HepG2 (cell line): ENCODE data around the gene NEUROD6. TPM values are rescaled to one million over a fixed set of nuclear protein-coding genes. Genes with fewer than 3 reads are reported as not detected.

ENCODE experiments used
- ATAC-seq: fragments of 200-7000 bp; cut with Tn5 transposase; 3 replicates; pipeline ENCODE4 v1.9.1; 2020; ENCODE audit warnings: mild to moderate bottlenecking, moderate library complexity
- BruUV-seq: library from RNA; stranded (reverse); fragments of 400-500 nt; replicated peaks from 2 replicates; lab custom pipeline; 2021; lab: Mats Ljungman, UMichigan
- CTCF ChIA-PET: fragments of 300-600 bp; formaldehyde crosslinking; extraction: SDS; loops from one replicate; lab custom pipeline; 2021; ENCODE audit warnings: low total read pairs, inconsistent platforms, low intra/inter-chr PET ratio; lab: Yijun Ruan, JAX
- POLR2A ChIA-PET: fragments of 350-600 bp; sonication (Branson Sonifier 250); formaldehyde crosslinking; loops from one replicate; lab custom pipeline; 2020; ENCODE audit warnings: antibody characterized with exemption, inconsistent platforms; lab: Yijun Ruan, JAX
- DNase-seq: peaks from one replicate; pipeline ENCODE4 v3.0.0-alpha.2; 2015; ENCODE audit warnings: low spot score
- FAIRE-seq: peaks from 3 replicates; lab custom pipeline; 2011; peaks lifted over from hg19 to GRCh38; lab: Jason Lieb, UNC
- H2AFZ ChIP-seq: one replicate; pipeline ENCODE4 v1.6.1; 2011; ENCODE audit warnings: low read length, inconsistent platforms
- H3K27ac ChIP-seq: fragments of 300-600 bp; 3 replicates; pipeline ENCODE4 v1.8.0; 2011; ENCODE audit warnings: mixed run types, mild to moderate bottlenecking, mixed read lengths, low read length, inconsistent platforms; ENCODE audit not compliant: insufficient read depth; ENCODE audit errors: extremely low read length
- H3K27me3 ChIP-seq, 2 experiments: fragments of 200-600 bp in 1 of 2; 2 replicates in 1 of 2; 3 replicates in 1 of 2; pipeline versions ENCODE4 v1.6.0 to v1.8.0; 2011; ENCODE audit warnings: low read length in 2 of 2, mild to moderate bottlenecking in 2 of 2, moderate library complexity in 2 of 2, inconsistent platforms in 1 of 2; ENCODE audit not compliant: insufficient read depth in 2 of 2, control insufficient read depth in 1 of 2
- H3K36me3 ChIP-seq, 2 experiments: fragments of 200-600 bp in 1 of 2; replicated peaks in 1 of 2; 2 replicates in 1 of 2; 3 replicates in 1 of 2; pipeline versions ENCODE4 v1.5.1 to v1.8.0; 2011; ENCODE audit warnings: low read length in 2 of 2, inconsistent platforms in 1 of 2; ENCODE audit not compliant: insufficient read depth in 2 of 2, control insufficient read depth in 1 of 2
- H3K4me1 ChIP-seq: 2 replicates; pipeline ENCODE4 v1.5.1; 2012; ENCODE audit warnings: low read length, inconsistent platforms; ENCODE audit not compliant: insufficient read depth
- H3K4me2 ChIP-seq: 2 replicates; pipeline ENCODE4 v1.6.0; 2011; ENCODE audit warnings: low read depth, low read length, inconsistent platforms
- H3K4me3 ChIP-seq, 3 experiments: fragments of 200-600 bp in 1 of 3; sonication (generic), shearing (Covaris generic) in 1 of 3; replicated peaks in 1 of 3; 2 replicates each; pipeline ENCODE4 v1.5.1; 2011 to 2016; ENCODE audit warnings: low read length in 3 of 3, inconsistent platforms in 2 of 3, low read depth in 2 of 3, mild to moderate bottlenecking in 2 of 3, control low read depth in 1 of 3, mixed read lengths in 1 of 3; ENCODE audit not compliant: insufficient read depth in 1 of 3
- H3K79me2 ChIP-seq: one replicate; pipeline ENCODE4 v1.6.1; 2011; ENCODE audit warnings: low read length, inconsistent platforms; ENCODE audit not compliant: insufficient read depth
- H3K9ac ChIP-seq: 2 replicates; pipeline ENCODE4 v1.6.0; 2011; ENCODE audit warnings: mild to moderate bottlenecking, low read depth, low read length, inconsistent platforms; ENCODE audit not compliant: insufficient read depth
- H3K9me3 ChIP-seq: 2 replicates; pipeline ENCODE4 v1.5.1; 2012; ENCODE audit warnings: mild to moderate bottlenecking, low read length
- H4K20me1 ChIP-seq: 2 replicates; pipeline ENCODE4 v1.6.0; 2011; ENCODE audit warnings: inconsistent platforms, mild to moderate bottlenecking, low read length, moderate library complexity; ENCODE audit not compliant: insufficient read depth
- BRD4 ChIP-seq: sonication (generic); formaldehyde crosslinking; IDR thresholded peaks from 2 replicates; pipeline ENCODE4 v1.4.0; 2020; ENCODE audit warnings: missing genetic modification reagents
- CEBPB ChIP-seq: IDR thresholded peaks from 2 replicates; pipeline ENCODE4 v1.6.1; 2011; ENCODE audit warnings: low read depth, low read length, improper control_type of control experiment, borderline replicate concordance
- CHD2 ChIP-seq: IDR thresholded peaks from 2 replicates; pipeline ENCODE4 v1.6.1; 2011; ENCODE audit warnings: low read depth, low read length, improper control_type of control experiment
- CREM ChIP-seq, 2 experiments: sonication (generic) in 1 of 2; formaldehyde crosslinking in 1 of 2; IDR thresholded peaks; 2 replicates each; pipeline versions ENCODE4 v1.4.0 to v1.6.1; 2016 to 2020; ENCODE audit warnings: antibody characterized with exemption in 1 of 2, mild to moderate bottlenecking in 1 of 2, missing genetic modification reagents in 1 of 2
- FOXO1 ChIP-seq: sonication (generic); formaldehyde crosslinking; IDR thresholded peaks from 2 replicates; pipeline ENCODE4 v1.4.0; 2020; ENCODE audit warnings: missing genetic modification reagents
- NFIB ChIP-seq: sonication (generic); formaldehyde crosslinking; IDR thresholded peaks from 2 replicates; pipeline ENCODE4 v1.9.0; 2021; ENCODE audit warnings: missing genetic modification reagents, mild to moderate bottlenecking, borderline replicate concordance
- RBAK ChIP-seq: sonication (generic); formaldehyde crosslinking; IDR thresholded peaks from 2 replicates; pipeline ENCODE4 v1.5.1; 2020; ENCODE audit warnings: mild to moderate bottlenecking, missing genetic modification reagents
- RELA ChIP-seq: sonication (generic); formaldehyde crosslinking; IDR thresholded peaks from 2 replicates; pipeline ENCODE4 v1.4.0; 2020; ENCODE audit warnings: missing genetic modification reagents
- SOX6 ChIP-seq, 2 experiments: fragments of 450-650 bp in 1 of 2; sonication (generic) in 1 of 2; formaldehyde crosslinking in 1 of 2; IDR thresholded peaks; 2 replicates each; pipeline versions ENCODE4 v1.4.0 to v1.6.1; 2017 to 2020; ENCODE audit warnings: antibody characterized with exemption in 1 of 2, mild to moderate bottlenecking in 1 of 2, missing genetic modification reagents in 1 of 2
- ZNF501 ChIP-seq: sonication (generic); formaldehyde crosslinking; IDR thresholded peaks from 2 replicates; pipeline ENCODE4 v1.5.1; 2020; ENCODE audit warnings: mild to moderate bottlenecking, moderate library complexity, missing genetic modification reagents
- ZNF557 ChIP-seq: sonication (generic); formaldehyde crosslinking; IDR thresholded peaks from 2 replicates; pipeline ENCODE4 v1.4.0; 2020; ENCODE audit warnings: missing genetic modification reagents
- WGBS: methylation state at CpG from one replicate; pipeline ENCODE4 v1.1.6; 2017; ENCODE audit warnings: low lambda C conversion rate; 5-methylcytosine and 5-hydroxymethylcytosine counted together
- in situ Hi-C: cut with HindIII; loops from 2 replicates; pipeline ENCODE4 v1.10.0; 2017; ENCODE audit warnings: low pct_unique_long_range_greater_than_20kb; ENCODE audit not compliant: extremely low pct_ligation_motif_present
- intact Hi-C: fragments of 100-400 bp; cut with micrococcal nuclease; formaldehyde crosslinking; loops from one replicate; pipeline ENCODE4 v1.10.0; 2022; ENCODE audit not compliant: unreplicated experiment
- polyA plus RNA-seq, 8 experiments: library from polyadenylated mRNA; depleted of rRNA in 3 of 8; stranded (reverse) in 7 of 8; unstranded in 1 of 8; fragments of >200 nt; fragmentation: Illumina TruSeq in 4 of 8; extraction: Trizol in 4 of 8; gene quantifications; 2 replicates each; pipeline versions ENCODE4 v1.2.1 to v1.2.3, GENCODE V29; 2011 to 2016; ENCODE audit warnings: low read depth in 4 of 8, missing spikeins in 1 of 8, mixed read lengths in 1 of 8; ENCODE audit not compliant: insufficient read depth in 1 of 8
- total RNA-seq, 5 experiments: library from RNA; depleted of rRNA; stranded (reverse); fragments of >200 nt; fragmentation: Illumina TruSeq; extraction: Trizol; gene quantifications; 2 replicates each; pipeline ENCODE4 v1.2.3, GENCODE V29; 2016; ENCODE audit warnings: low read depth in 1 of 5
- TF ChIP-seq, protein P1 (sequence below): sonication (generic); formaldehyde crosslinking; IDR thresholded peaks from 2 replicates; pipeline ENCODE4 v1.8.1; 2022; ENCODE audit warnings: mild to moderate bottlenecking, missing genetic modification reagents
- TF ChIP-seq, protein P2 (sequence below): sonication (generic); formaldehyde crosslinking; IDR thresholded peaks from 2 replicates; pipeline ENCODE4 v1.8.1; 2023; ENCODE audit warnings: missing genetic modification reagents, inconsistent platforms, borderline replicate concordance
- TF ChIP-seq, protein P3 (sequence below): sonication (generic); formaldehyde crosslinking; IDR thresholded peaks from 2 replicates; pipeline ENCODE4 v1.4.0; 2020; ENCODE audit warnings: missing genetic modification reagents
- TF ChIP-seq, protein P4 (sequence below): sonication (generic); formaldehyde crosslinking; IDR thresholded peaks from 2 replicates; pipeline ENCODE4 v1.4.0; 2020; ENCODE audit warnings: missing genetic modification reagents

The NEUROD6 gene
- total and polyA plus RNA-seq, 2 of the 13 experiments (the other 11 are each of a cell fraction or from before 2014, with no cell fraction given): not detected

DNA sequence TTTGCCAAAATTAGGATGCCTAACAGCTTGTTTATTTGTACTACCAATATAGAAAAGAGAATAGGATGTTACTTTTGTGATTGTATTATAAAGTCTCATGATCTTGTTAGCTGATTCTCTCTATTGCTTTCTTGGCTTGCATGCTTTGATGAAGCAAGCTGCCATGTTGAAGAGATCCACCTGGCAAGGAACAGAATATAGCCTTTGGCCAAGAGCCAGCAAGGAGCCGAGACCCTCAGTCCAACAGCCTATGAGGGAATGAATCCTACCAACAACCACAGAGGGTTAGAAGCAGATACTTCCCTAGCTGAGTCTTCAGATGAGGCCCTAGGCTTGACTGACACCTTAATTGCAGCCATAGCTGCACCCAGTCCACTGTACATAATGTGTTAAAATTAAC lies 41.2 kb downstream of the NEUROD6 start (continued):
- TF ChIP-seq SOX6 (IDR thresholded peaks at IDR 0.05) (no peak), SOX6 (CRISPR knock-in tag; IDR thresholded peaks at IDR 0.05) (no peak), ZNF557 (no peak)

DNA sequence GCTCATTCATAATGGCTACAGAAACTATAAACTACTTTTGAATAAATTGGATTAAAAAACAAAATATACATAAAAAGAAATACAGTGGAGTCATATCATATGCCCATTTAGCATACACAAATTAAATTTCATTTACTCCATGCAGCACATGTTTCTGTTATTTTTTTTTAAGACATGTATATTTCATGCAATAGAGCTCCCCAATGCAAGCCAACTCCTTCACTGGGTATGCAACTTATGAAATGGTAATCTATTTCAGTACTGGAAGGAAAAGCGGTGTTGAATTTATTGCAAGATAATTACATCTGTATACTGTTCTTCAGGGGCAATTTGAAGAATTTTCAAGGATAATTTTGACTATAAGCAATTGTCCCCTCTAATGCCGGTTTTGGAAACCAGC lies 49.9 kb downstream of the NEUROD6 start:
- DNase-seq (no peak), FAIRE-seq (no peak)
- no peak overlapping the region for H3K4me3 ChIP-seq
- CTCF ChIA-PET: no interaction called here
- 1% methylated on average over 2 of the region's 2 CpGs for WGBS
- no peaks in the 10 kb centered on the region for H3K79me2 ChIP-seq
- H3K27me3 ChIP-seq: no peaks in the 10 kb centered on the region; a peak in 1 of 5 replicates
- in situ Hi-C loops: no loop called here
- TF ChIP-seq, protein P1, sequence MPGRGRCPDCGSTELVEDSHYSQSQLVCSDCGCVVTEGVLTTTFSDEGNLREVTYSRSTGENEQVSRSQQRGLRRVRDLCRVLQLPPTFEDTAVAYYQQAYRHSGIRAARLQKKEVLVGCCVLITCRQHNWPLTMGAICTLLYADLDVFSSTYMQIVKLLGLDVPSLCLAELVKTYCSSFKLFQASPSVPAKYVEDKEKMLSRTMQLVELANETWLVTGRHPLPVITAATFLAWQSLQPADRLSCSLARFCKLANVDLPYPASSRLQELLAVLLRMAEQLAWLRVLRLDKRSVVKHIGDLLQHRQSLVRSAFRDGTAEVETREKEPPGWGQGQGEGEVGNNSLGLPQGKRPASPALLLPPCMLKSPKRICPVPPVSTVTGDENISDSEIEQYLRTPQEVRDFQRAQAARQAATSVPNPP (CRISPR knock-in tag): no peak
- TF ChIP-seq CREM (IDR thresholded peaks at IDR 0.05): no peak
- TF ChIP-seq CREM (CRISPR knock-in tag; IDR thresholded peaks at IDR 0.05): no peak
- TF ChIP-seq, protein P2, sequence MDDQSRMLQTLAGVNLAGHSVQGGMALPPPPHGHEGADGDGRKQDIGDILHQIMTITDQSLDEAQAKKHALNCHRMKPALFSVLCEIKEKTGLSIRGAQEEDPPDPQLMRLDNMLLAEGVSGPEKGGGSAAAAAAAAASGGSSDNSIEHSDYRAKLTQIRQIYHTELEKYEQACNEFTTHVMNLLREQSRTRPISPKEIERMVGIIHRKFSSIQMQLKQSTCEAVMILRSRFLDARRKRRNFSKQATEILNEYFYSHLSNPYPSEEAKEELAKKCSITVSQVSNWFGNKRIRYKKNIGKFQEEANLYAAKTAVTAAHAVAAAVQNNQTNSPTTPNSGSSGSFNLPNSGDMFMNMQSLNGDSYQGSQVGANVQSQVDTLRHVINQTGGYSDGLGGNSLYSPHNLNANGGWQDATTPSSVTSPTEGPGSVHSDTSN (CRISPR knock-in tag): no peak
- TF ChIP-seq ZNF501 (CRISPR knock-in tag): no peak
- TF ChIP-seq RBAK: no peak
- no peak for TF ChIP-seq CHD2
- TF ChIP-seq, protein P3, sequence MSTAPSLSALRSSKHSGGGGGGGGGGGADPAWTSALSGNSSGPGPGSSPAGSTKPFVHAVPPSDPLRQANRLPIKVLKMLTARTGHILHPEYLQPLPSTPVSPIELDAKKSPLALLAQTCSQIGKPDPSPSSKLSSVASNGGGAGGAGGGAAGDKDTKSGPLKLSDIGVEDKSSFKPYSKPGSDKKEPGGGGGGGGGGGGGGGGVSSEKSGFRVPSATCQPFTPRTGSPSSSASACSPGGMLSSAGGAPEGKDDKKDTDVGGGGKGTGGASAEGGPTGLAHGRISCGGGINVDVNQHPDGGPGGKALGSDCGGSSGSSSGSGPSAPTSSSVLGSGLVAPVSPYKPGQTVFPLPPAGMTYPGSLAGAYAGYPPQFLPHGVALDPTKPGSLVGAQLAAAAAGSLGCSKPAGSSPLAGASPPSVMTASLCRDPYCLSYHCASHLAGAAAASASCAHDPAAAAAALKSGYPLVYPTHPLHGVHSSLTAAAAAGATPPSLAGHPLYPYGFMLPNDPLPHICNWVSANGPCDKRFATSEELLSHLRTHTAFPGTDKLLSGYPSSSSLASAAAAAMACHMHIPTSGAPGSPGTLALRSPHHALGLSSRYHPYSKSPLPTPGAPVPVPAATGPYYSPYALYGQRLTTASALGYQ (CRISPR knock-in tag): no peak
- TF ChIP-seq RELA: no peak
- no peak for TF ChIP-seq CEBPB
- TF ChIP-seq FOXO1: no peak
- no peak for TF ChIP-seq BRD4
- TF ChIP-seq, protein P4, sequence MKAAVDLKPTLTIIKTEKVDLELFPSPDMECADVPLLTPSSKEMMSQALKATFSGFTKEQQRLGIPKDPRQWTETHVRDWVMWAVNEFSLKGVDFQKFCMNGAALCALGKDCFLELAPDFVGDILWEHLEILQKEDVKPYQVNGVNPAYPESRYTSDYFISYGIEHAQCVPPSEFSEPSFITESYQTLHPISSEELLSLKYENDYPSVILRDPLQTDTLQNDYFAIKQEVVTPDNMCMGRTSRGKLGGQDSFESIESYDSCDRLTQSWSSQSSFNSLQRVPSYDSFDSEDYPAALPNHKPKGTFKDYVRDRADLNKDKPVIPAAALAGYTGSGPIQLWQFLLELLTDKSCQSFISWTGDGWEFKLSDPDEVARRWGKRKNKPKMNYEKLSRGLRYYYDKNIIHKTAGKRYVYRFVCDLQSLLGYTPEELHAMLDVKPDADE (CRISPR knock-in tag): no peak
- TF ChIP-seq NFIB (CRISPR knock-in tag): no peak
- TF ChIP-seq, all 625 proteins: peak for 0
- no peak overlapping the region for H3K4me2 ChIP-seq
- POLR2A ChIA-PET: no interaction called here
- ATAC-seq: no peak
- BruUV-seq: no TSS peak
- no peak overlapping the region for H2AFZ ChIP-seq
- H3K4me1 ChIP-seq: no peaks in the 10 kb centered on the region
- intact Hi-C loops: no loop called here
- H3K36me3 ChIP-seq: no peaks in the 10 kb centered on the region
- H3K9ac ChIP-seq: no peak overlapping the region
- no peaks in the 10 kb centered on the region for H4K20me1 ChIP-seq
- H3K27ac ChIP-seq: no peak overlapping the region
- H3K9me3 ChIP-seq: no peaks in the 10 kb centered on the region
